Endothelial cell of umbilical vein (primary cell): Measurements from ENCODE around the gene PLPP7.

Experiments
- CTCF ChIP-seq, 2 donors: IDR thresholded peaks; 1 replicate in 1 of 2; 2 replicates in 1 of 2; pipeline ENCODE4 v1.5.1; 2011; ENCODE audit warnings: low read length in 2 of 2, mild to moderate bottlenecking in 2 of 2, moderate library complexity in 2 of 2, control low read depth in 1 of 2, inconsistent platforms in 1 of 2, low read depth in 1 of 2; ENCODE audit not compliant: insufficient read depth in 1 of 2; ENCODE audit errors: extremely low read depth in 1 of 2
- EZH2 ChIP-seq: IDR thresholded peaks from 2 replicates; pipeline ENCODE4 v1.6.1; 2012; ENCODE audit warnings: borderline replicate concordance, low read depth, mild to moderate bottlenecking, moderate library complexity, low read length, inconsistent platforms; ENCODE audit not compliant: severe bottlenecking
- JUN ChIP-seq: IDR thresholded peaks from 2 replicates; pipeline ENCODE4 v1.6.1; 2011; ENCODE audit warnings: borderline replicate concordance, low read depth; ENCODE audit not compliant: insufficient read length, insufficient read depth
- POLR2A ChIP-seq: IDR thresholded peaks from 2 replicates; pipeline ENCODE4 v1.6.1; 2012; ENCODE audit warnings: low read depth, mild to moderate bottlenecking, control low read depth, low read length
- POLR2AphosphoS5 ChIP-seq: IDR thresholded peaks from 2 replicates; pipeline ENCODE4 v1.6.1; 2012; ENCODE audit warnings: low read depth, mild to moderate bottlenecking, control low read depth, low read length, moderate library complexity; ENCODE audit not compliant: insufficient read depth

GRCh38 chr9:131309530-131310276, 20.2 kb downstream of the PLPP7 start:
- no peak for TF ChIP-seq CTCF (IDR thresholded peaks at IDR 0.05; ENCODE audit: extremely low read depth in 1 of 2, insufficient read depth in 1 of 2, low read depth in 1 of 2, low read length in 2 of 2)
- TF ChIP-seq POLR2AphosphoS5 = no peak
- TF ChIP-seq POLR2A = no peak
- TF ChIP-seq JUN = no peak
- no peak for TF ChIP-seq EZH2
